Caco-2 (cell line): ENCODE measurements around the gene RARRES1. TPM values are rescaled to one million over a fixed set of nuclear protein-coding genes. Genes with fewer than 3 reads are reported as not detected.

ENCODE experiments used
- BruUV-seq: library from RNA; stranded (reverse); fragments of 400-500 nt; replicated peaks from 2 replicates; lab custom pipeline; 2021; lab: Mats Ljungman, UMichigan
- CTCF ChIA-PET: fragments of 300-600 bp; sonication (Branson Sonifier 250); formaldehyde crosslinking; loops from one replicate; lab custom pipeline; 2022; ENCODE audit warnings: antibody characterized with exemption; lab: Charles Lee
- POLR2A ChIA-PET: fragments of 300-600 bp; sonication (Branson Sonifier 250); formaldehyde crosslinking; loops from one replicate; lab custom pipeline; 2022; ENCODE audit warnings: antibody characterized with exemption; lab: Charles Lee
- DNase-seq, 2 experiments: peaks; one replicate each; pipeline versions ENCODE4 v3.0.0 to v3.0.0-alpha.2; 2020 to 2022
- H3K27me3 ChIP-seq: replicated peaks from 2 replicates; pipeline ENCODE4 v1.6.0; 2011; ENCODE audit warnings: low read length; ENCODE audit not compliant: control insufficient read depth, insufficient read depth
- H3K36me3 ChIP-seq: 2 replicates; pipeline ENCODE4 v1.5.1; 2011; ENCODE audit warnings: low read length; ENCODE audit not compliant: control insufficient read depth, insufficient read depth
- H3K4me1 ChIP-seq: fragments of 250-450 bp; sonication (Bioruptor Pico); 2 replicates; pipeline ENCODE4 v1.5.1; 2020; ENCODE audit warnings: mild to moderate bottlenecking
- H3K4me3 ChIP-seq: 2 replicates; pipeline ENCODE4 v1.5.1; 2011; ENCODE audit warnings: low read depth, mild to moderate bottlenecking, control low read depth, low read length
- H3K9me3 ChIP-seq: fragments of 250-450 bp; sonication (Bioruptor Pico); 2 replicates; pipeline ENCODE4 v1.5.1; 2020; ENCODE audit warnings: mild to moderate bottlenecking, moderate library complexity
- H3K27ac Mint-ChIP-seq: one replicate; pipeline ENCODE4 v1.8.0; 2022; ENCODE audit warnings: mixed read lengths; ENCODE audit not compliant: unreplicated experiment
- H3K27me3 Mint-ChIP-seq: one replicate; pipeline ENCODE4 v1.8.0; 2022; ENCODE audit warnings: mixed read lengths; ENCODE audit not compliant: insufficient read depth, unreplicated experiment
- H3K36me3 Mint-ChIP-seq: one replicate; pipeline ENCODE4 v1.8.0; 2022; ENCODE audit warnings: mild to moderate bottlenecking, mixed read lengths; ENCODE audit not compliant: insufficient read depth, unreplicated experiment
- H3K4me1 Mint-ChIP-seq: one replicate; pipeline ENCODE4 v1.8.0; 2022; ENCODE audit warnings: low read depth, mixed read lengths; ENCODE audit not compliant: unreplicated experiment
- H3K4me3 Mint-ChIP-seq: one replicate; pipeline ENCODE4 v1.8.0; 2022; ENCODE audit warnings: mild to moderate bottlenecking, moderate library complexity, mixed read lengths; ENCODE audit not compliant: unreplicated experiment
- H3K9me3 Mint-ChIP-seq: one replicate; pipeline ENCODE4 v1.8.0; 2022; ENCODE audit warnings: mixed read lengths; ENCODE audit not compliant: unreplicated experiment
- intact Hi-C: fragments of 100-400 bp; cut with micrococcal nuclease; formaldehyde crosslinking; loops from one replicate; pipeline ENCODE4 v1.10.0; 2022; ENCODE audit not compliant: unreplicated experiment
- total RNA-seq: library from RNA; stranded (reverse); gene quantifications from 2 replicates; pipeline ENCODE4 v1.2.3, GENCODE V29; 2022
- TF ChIP-seq, protein P1 (sequence below), 2 experiments: fragments of 200-600 bp in 1 of 2; IDR thresholded peaks; 1 replicate in 1 of 2; 2 replicates in 1 of 2; pipeline versions ENCODE4 v1.5.1 to v1.8.0; 2011 to 2022; ENCODE audit warnings: antibody characterized with exemption in 1 of 2, control low read depth in 1 of 2, inconsistent platforms in 1 of 2, low read depth in 1 of 2, low read length in 1 of 2, mild to moderate bottlenecking in 1 of 2, moderate library complexity in 1 of 2; ENCODE audit not compliant: insufficient read depth in 1 of 2, severe bottlenecking in 1 of 2, unreplicated experiment in 1 of 2

RARRES1 gene
- total RNA-seq, 1 experiment from 2014 or later = 9.0 TPM

DNA sequence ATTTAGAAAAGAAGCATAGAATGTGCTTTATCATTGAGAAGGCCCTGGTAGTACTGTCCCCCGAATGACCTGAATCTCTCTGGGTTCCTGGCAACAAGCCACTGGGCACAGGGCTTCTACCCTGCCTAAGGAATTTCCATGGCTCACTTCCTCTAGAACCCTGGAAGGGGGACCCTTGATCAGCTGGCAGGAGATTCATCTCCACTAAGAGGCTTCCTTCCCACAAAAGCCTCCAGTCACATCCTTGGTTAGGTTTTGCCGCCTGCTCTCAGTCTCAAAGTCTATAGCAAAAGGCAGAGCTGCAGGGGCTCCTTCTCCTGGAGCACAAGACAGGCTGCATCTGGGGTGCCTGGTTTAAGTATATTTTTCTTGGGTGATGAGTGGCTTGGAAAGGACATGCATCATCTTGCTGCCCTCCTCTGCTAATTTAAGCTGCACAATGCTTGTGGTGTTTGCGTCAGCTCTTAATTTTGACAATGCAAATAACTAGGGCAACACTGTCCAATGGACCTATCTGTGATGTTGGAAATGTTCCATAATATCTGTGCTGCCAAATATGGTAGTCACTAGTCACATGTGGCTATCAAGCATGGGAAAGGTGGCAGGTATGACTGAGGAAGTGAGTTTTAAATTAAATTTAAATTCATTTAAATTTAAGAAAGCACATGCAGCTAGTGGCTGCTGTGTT is 33.4 kb upstream of the RARRES1 start:
- H3K4me1 Mint-ChIP-seq = peaks cover 39% of the 10 kb centered on the region
- no peaks in the 10 kb centered on the region for H3K36me3 Mint-ChIP-seq
- no peak overlapping the region for H3K27ac Mint-ChIP-seq
- Histone ChIP-seq H3K27me3 (no peaks in the 10 kb centered on the region), H3K36me3 (no peaks in the 10 kb centered on the region), H3K4me3 (no peak overlapping the region), H3K4me1 (peaks cover 40% of the 10 kb centered on the region), H3K9me3 (no peaks in the 10 kb centered on the region)
- TF ChIP-seq, protein P1, sequence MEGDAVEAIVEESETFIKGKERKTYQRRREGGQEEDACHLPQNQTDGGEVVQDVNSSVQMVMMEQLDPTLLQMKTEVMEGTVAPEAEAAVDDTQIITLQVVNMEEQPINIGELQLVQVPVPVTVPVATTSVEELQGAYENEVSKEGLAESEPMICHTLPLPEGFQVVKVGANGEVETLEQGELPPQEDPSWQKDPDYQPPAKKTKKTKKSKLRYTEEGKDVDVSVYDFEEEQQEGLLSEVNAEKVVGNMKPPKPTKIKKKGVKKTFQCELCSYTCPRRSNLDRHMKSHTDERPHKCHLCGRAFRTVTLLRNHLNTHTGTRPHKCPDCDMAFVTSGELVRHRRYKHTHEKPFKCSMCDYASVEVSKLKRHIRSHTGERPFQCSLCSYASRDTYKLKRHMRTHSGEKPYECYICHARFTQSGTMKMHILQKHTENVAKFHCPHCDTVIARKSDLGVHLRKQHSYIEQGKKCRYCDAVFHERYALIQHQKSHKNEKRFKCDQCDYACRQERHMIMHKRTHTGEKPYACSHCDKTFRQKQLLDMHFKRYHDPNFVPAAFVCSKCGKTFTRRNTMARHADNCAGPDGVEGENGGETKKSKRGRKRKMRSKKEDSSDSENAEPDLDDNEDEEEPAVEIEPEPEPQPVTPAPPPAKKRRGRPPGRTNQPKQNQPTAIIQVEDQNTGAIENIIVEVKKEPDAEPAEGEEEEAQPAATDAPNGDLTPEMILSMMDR (IDR thresholded peaks at IDR 0.05; ENCODE audit: insufficient read depth in 1 of 2, low read depth in 1 of 2, low read length in 1 of 2, severe bottlenecking in 1 of 2, unreplicated experiment in 1 of 2) = no peak
- intact Hi-C loops = no loop called here
- no peak for DNase-seq
- no TSS peak for BruUV-seq
- ChIA-PET POLR2A (no interaction called here), CTCF (interaction anchor here (0.6 kb wide), 1 partner anchor 1124 kb away, joined by 3 read pairs; no protein-coding TSS in a partner anchor)
- H3K27me3 Mint-ChIP-seq = no peaks in the 10 kb centered on the region
- peaks cover 9% of the 10 kb centered on the region for H3K9me3 Mint-ChIP-seq
- H3K4me3 Mint-ChIP-seq = no peak overlapping the region

DNA sequence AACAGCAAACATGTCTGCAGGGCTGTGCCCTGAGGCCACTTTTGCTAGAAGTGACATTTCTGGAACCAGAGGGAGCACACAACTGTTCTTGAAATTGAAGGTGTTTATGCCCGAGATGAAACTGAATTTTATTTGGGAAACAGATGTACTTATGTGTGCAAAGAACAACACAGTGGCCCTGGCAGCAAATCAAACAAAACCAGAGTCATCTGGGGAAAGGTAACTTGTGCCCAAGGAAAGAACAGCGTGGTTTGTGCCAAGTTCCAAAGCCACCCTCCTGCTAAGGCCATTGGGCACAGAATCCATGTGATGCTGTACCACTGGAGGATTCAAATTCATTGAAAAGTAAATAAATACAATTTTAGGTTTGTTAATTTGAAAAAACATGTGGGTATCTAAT is 31.2 kb upstream of the RARRES1 start:
- TF ChIP-seq, protein P1 (IDR thresholded peaks at IDR 0.05; ENCODE audit: insufficient read depth in 1 of 2, low read depth in 1 of 2, low read length in 1 of 2, severe bottlenecking in 1 of 2, unreplicated experiment in 1 of 2) = no peak
- BruUV-seq = no TSS peak
- Mint-ChIP-seq H3K36me3 (no peaks in the 10 kb centered on the region), H3K27me3 (no peaks in the 10 kb centered on the region), H3K27ac (no peak overlapping the region), H3K9me3 (peaks cover 9% of the 10 kb centered on the region), H3K4me3 (no peak overlapping the region), H3K4me1 (peaks cover 16% of the 10 kb centered on the region)
- DNase-seq = no peak
- no peaks in the 10 kb centered on the region for H3K9me3 ChIP-seq
- H3K4me1 ChIP-seq = peaks cover 20% of the 10 kb centered on the region
- ChIA-PET CTCF (no interaction called here), POLR2A (no interaction called here)
- intact Hi-C loops = no loop called here
- H3K27me3 ChIP-seq = no peaks in the 10 kb centered on the region
- no peaks in the 10 kb centered on the region for H3K36me3 ChIP-seq
- no peak overlapping the region for H3K4me3 ChIP-seq

DNA sequence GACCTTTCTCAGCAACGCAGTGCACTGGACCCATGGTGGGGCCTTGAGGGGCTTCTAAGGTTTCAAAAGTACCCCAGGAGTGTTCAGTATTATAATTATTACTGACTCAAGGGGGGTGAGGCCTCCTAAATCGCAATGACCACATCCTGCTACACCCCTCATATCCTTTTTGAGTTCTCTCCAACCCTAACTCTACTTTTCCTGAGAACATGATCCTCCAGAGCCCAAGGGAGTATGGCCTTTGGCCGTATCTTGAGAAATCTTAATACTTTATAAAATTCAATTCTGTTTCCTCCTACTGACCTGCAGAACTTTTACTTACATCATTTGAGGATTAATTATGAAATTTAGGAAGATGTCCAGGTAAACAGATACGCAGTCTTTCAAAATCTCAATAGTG is 30.4 kb upstream of the RARRES1 start:
- Histone ChIP-seq H3K36me3 (no peaks in the 10 kb centered on the region), H3K9me3 (no peaks in the 10 kb centered on the region), H3K4me1 (peaks cover 13% of the 10 kb centered on the region), H3K4me3 (no peak overlapping the region), H3K27me3 (no peaks in the 10 kb centered on the region)
- Mint-ChIP-seq H3K36me3 (no peaks in the 10 kb centered on the region), H3K27ac (no peak overlapping the region), H3K4me1 (peaks cover 12% of the 10 kb centered on the region), H3K9me3 (peaks cover 9% of the 10 kb centered on the region), H3K27me3 (no peaks in the 10 kb centered on the region), H3K4me3 (no peak overlapping the region)
- POLR2A ChIA-PET = no interaction called here
- no peak for DNase-seq
- intact Hi-C loops = no loop called here
- TF ChIP-seq, protein P1 (IDR thresholded peaks at IDR 0.05; ENCODE audit: insufficient read depth in 1 of 2, low read depth in 1 of 2, low read length in 1 of 2, severe bottlenecking in 1 of 2, unreplicated experiment in 1 of 2) = no peak
- BruUV-seq = no TSS peak
- CTCF ChIA-PET = no interaction called here
